ENCODE results near the gene ASPHD1.

Gene ASPHD1

GRCh38 chr16:29940656-29941055, 40.4 kb downstream of the ASPHD1 start:
- Histone ChIP-seq H3K27me3 (ENCODE audit: control insufficient read depth, insufficient read depth, low read length) (no peaks in the 10 kb centered on the region), H3K4me2 (ENCODE audit: low read length) (no peak overlapping the region), H3K36me3 (ENCODE audit: control insufficient read depth, insufficient read depth, low read length) (no peaks in the 10 kb centered on the region), H3K9me3 (ENCODE audit: control insufficient read depth, low read length) (no peaks in the 10 kb centered on the region), H3K4me3 (ENCODE audit: low read depth, low read length) (no peak overlapping the region), H3K27ac (no peak overlapping the region), H3K79me2 (no peaks in the 10 kb centered on the region), H3K9ac (no peak overlapping the region), H3K4me1 (peaks cover 15% of the 10 kb centered on the region), H2AFZ (no peak overlapping the region)
- TF ChIP-seq CTCF (IDR thresholded peaks at IDR 0.05), result no peak

GRCh38 chr16:29943846-29944799, 43.8 kb downstream of the ASPHD1 start:
- Histone ChIP-seq H2AFZ (peak overlapping the region; percentile 81), H3K36me3 (ENCODE audit: control insufficient read depth, insufficient read depth, low read length) (no peaks in the 10 kb centered on the region), H3K27ac (peak overlapping the region; percentile 83), H3K4me3 (ENCODE audit: low read depth, low read length) (no peak overlapping the region), H3K9ac (no peak overlapping the region), H3K4me2 (ENCODE audit: low read length) (no peak overlapping the region), H3K9me3 (ENCODE audit: control insufficient read depth, low read length) (no peaks in the 10 kb centered on the region), H3K27me3 (ENCODE audit: control insufficient read depth, insufficient read depth, low read length) (no peaks in the 10 kb centered on the region), H3K4me1 (peaks cover 15% of the 10 kb centered on the region), H3K79me2 (no peaks in the 10 kb centered on the region)
- no peak for TF ChIP-seq CTCF (IDR thresholded peaks at IDR 0.05)

- H2AFZ ChIP-seq, result no peak overlapping the region
- no peak overlapping the region for H3K9ac ChIP-seq
- no peaks in the 10 kb centered on the region for H3K27me3 ChIP-seq (ENCODE audit: control insufficient read depth, insufficient read depth, low read length)
- H3K9me3 ChIP-seq (ENCODE audit: control insufficient read depth, low read length), result no peaks in the 10 kb centered on the region
- H3K4me1 ChIP-seq, result peaks cover 15% of the 10 kb centered on the region
- no peaks in the 10 kb centered on the region for H3K36me3 ChIP-seq (ENCODE audit: control insufficient read depth, insufficient read depth, low read length)
- TF ChIP-seq CTCF (IDR thresholded peaks at IDR 0.05), result no peak
- H3K4me2 ChIP-seq (ENCODE audit: low read length), result no peak overlapping the region
- H3K27ac ChIP-seq, result no peak overlapping the region
- no peaks in the 10 kb centered on the region for H3K79me2 ChIP-seq
- H3K4me3 ChIP-seq (ENCODE audit: low read depth, low read length), result no peak overlapping the region
Measured at GRCh38 chr16:29947897-29948296, 47.6 kb downstream of the ASPHD1 start.

GRCh38 chr16:29950806-29951461, 50.6 kb downstream of the ASPHD1 start:
- Histone ChIP-seq H3K79me2 (no peaks in the 10 kb centered on the region), H3K9ac (no peak overlapping the region), H3K4me3 (ENCODE audit: low read depth, low read length) (no peak overlapping the region), H3K36me3 (ENCODE audit: control insufficient read depth, insufficient read depth, low read length) (no peaks in the 10 kb centered on the region), H3K4me1 (no peaks in the 10 kb centered on the region), H2AFZ (no peak overlapping the region), H3K9me3 (ENCODE audit: control insufficient read depth, low read length) (no peaks in the 10 kb centered on the region), H3K27me3 (ENCODE audit: control insufficient read depth, insufficient read depth, low read length) (no peaks in the 10 kb centered on the region), H3K27ac (no peak overlapping the region), H3K4me2 (ENCODE audit: low read length) (no peak overlapping the region)
- no peak for TF ChIP-seq CTCF (IDR thresholded peaks at IDR 0.05)

All from parathyroid adenoma (tissue), 2 donors.